K562 (cell line): ENCODE results near the gene SCRN1.

Experiments used
- CTCF ChIP-seq, 3 experiments: IDR thresholded peaks in 2 of 3; conservative IDR thresholded peaks in 1 of 3; 2 replicates each; pipeline ENCODE4 v1.5.1; 2011 to 2012; ENCODE audit warnings: low read length in 3 of 3, mild to moderate bottlenecking in 3 of 3, control low read depth in 2 of 3, improper control_type of control experiment in 1 of 3, inconsistent platforms in 1 of 3, low read depth in 1 of 3, mixed read lengths in 1 of 3, moderate library complexity in 1 of 3; ENCODE audit not compliant: insufficient read depth in 2 of 3
- EP300 ChIP-seq: IDR thresholded peaks from 2 replicates; pipeline ENCODE4 v1.6.1; 2012; ENCODE audit warnings: low read length, improper control_type of control experiment
- EZH2 ChIP-seq: IDR thresholded peaks from 2 replicates; pipeline ENCODE4 v1.6.1; 2012; ENCODE audit warnings: low read depth, mild to moderate bottlenecking, inconsistent platforms, low read length, borderline replicate concordance
- HDAC2 ChIP-seq: fragments of 450-650 bp; IDR thresholded peaks from 2 replicates; pipeline ENCODE4 v1.6.1; 2016; ENCODE audit warnings: mild to moderate bottlenecking
- KLF10 ChIP-seq: fragments of 250-450 bp; sonication (Bioruptor Pico); IDR thresholded peaks from 2 replicates; pipeline ENCODE4 v1.6.1; 2021; ENCODE audit warnings: matching md5 sums
- PHB2 ChIP-seq: fragments of 450-650 bp; IDR thresholded peaks from 2 replicates; pipeline ENCODE4 v1.6.1; 2017; ENCODE audit warnings: low read depth
- PKNOX1 ChIP-seq: fragments of 450-650 bp; IDR thresholded peaks from 2 replicates; pipeline ENCODE4 v1.6.1; 2016
- ZBTB1 ChIP-seq: sonication (generic); formaldehyde crosslinking; IDR thresholded peaks from 2 replicates; pipeline ENCODE4 v1.8.1; 2023; ENCODE audit warnings: missing genetic modification reagents, low read depth, mild to moderate bottlenecking, borderline replicate concordance
- ZNF586 ChIP-seq: fragments of 450-650 bp; formaldehyde crosslinking; conservative IDR thresholded peaks from 2 replicates; pipeline ENCODE4 v1.4.0; 2020; ENCODE audit warnings: mild to moderate bottlenecking, moderate library complexity

DNA sequence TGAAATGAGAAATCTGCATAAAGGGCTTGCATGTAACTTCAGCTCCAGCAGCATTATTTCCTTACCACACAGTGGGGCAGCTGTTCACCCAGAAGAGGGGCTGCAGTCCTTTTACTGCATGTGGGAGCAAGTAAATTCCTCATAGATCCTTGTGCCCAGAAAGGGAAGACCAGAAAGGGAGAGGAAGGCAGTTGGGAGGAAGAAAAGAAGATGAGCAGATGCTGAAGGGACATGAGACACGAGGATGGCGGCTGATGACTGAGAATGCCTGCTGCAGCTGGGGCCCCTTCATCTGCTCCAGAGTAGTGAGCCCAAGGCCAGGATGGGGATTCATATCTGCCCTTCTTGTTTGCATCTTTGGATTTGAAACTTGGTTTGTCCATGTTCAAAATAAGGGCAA lies 102.8 kb downstream of the SCRN1 start:
- no peak for TF ChIP-seq EP300
- no peak for TF ChIP-seq PKNOX1
- TF ChIP-seq EZH2: no peak
- no peak for TF ChIP-seq HDAC2
- TF ChIP-seq CTCF (IDR thresholded peaks at IDR 0.05 in 2 of 3, conservative IDR thresholded peaks at IDR 0.05 in 1 of 3; ENCODE audit: insufficient read depth in 2 of 3, low read depth in 1 of 3, low read length in 3 of 3): no peak
- no peak for TF ChIP-seq KLF10 (CRISPR knock-in tag)
- TF ChIP-seq ZBTB1 (CRISPR knock-in tag): no peak
- TF ChIP-seq ZNF586 (CRISPR knock-in tag): no peak
- TF ChIP-seq PHB2: no peak
